NCI-H524 treated with DMSO at 0.1 percent for 48 hours (cell line): ENCODE data around the gene FAHD2B.
A peak's percentile ranks its signal among the peaks of the same experiment; 100 is the strongest.
"Not testable (repeated sequence)": the region's sequence is repeated elsewhere in the genome, so short reads cannot be mapped to it uniquely, and the experiment has no call there.

Experiments used
- DNase-seq: peaks from one replicate; lab custom pipeline; 2025; lab: John Stamatoyannopoulos, UW

The FAHD2B gene, protein sequence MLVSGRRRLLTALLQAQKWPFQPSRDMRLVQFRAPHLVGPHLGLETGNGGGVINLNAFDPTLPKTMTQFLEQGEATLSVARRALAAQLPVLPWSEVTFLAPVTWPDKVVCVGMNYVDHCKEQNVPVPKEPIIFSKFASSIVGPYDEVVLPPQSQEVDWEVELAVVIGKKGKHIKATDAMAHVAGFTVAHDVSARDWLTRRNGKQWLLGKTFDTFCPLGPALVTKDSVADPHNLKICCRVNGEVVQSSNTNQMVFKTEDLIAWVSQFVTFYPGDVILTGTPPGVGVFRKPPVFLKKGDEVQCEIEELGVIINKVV

DNA sequence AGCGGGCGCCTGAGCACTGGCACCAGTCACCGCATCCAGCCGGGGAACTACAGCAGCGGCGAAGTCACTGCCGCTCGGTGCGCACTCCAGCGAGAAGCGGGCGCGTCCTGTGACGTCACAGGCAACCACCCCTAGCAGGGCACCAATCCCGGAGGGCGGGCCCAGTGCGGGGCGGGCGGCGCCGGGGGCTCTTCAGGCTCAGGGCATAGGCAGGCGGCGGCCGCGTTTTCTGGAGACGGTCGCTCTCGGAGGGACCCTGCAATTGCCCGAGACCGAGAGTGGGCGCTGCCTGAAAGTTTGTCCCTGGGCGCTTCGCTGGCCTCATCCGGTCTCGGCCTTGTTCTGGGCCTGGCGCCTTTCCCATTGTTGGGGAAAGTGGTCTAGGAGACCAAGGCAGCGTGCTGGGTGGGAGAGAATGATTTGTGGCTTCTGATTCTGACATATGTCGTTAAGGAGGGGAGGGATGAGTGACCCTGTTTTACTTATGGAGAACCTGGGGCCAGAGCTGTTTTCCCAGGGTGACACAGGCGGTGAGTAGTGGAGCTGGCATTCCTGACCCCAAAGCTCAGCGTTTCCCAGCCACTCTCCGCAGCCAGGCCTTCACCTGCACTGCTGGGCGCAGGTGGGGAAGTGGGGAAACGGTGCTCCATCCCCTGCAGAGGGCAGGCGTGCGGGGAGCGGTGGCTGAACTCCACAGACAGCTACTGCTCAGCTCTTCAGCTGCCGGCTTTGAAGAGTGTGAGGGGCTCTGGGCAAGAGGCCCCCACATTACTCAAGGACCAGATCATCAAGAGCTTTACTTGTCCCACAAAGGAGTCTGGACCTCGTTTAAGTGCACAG is at the start of gene FAHD2B:
FAHD2B (minus strand) TSS at position 111 of the 840 bp plus-strand sequence. CDS start 3,176 bp downstream, outside the sequence.
- DNase-seq, result not testable (repeated sequence)

DNA sequence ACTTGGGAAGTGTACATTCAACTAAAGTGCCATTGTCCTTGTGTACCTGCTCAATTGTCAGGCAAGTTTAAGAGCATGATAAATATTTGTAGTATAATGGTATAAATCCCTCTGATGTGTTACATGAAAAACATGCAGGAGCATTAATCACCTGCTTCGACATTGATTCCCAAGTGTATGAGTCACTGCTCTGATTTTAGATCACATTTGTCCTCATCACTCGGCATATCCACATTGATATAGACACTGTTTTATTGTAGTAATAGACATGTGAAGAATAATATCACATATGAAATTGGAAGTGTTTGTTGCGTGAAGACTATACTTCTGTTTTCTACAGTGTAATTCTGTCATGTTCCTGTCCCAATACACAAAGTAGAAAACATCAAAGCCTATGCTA is 49.3 kb upstream of the FAHD2B start:
- DNase-seq, result not testable (repeated sequence)

DNA sequence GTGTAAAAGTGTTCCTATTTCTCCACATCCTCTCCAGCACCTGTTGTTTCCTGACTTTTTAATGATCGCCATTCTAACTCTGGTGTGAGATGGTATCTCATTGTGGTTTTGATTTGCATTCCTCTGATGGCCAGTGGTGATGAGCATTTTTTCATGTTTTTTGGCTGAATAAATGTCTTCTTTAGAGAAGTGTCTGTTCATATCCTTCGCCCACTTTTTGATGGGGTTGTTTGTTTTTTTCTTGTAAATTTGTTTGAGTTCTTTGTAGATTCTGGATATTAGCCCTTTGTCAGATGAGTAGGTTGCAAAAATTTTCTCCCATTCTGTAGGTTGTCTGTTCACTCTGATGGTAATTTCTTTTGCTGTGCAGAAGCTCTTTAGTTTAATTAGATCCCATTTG is 34.4 kb upstream of the FAHD2B start:
- not testable (repeated sequence) for DNase-seq

DNA sequence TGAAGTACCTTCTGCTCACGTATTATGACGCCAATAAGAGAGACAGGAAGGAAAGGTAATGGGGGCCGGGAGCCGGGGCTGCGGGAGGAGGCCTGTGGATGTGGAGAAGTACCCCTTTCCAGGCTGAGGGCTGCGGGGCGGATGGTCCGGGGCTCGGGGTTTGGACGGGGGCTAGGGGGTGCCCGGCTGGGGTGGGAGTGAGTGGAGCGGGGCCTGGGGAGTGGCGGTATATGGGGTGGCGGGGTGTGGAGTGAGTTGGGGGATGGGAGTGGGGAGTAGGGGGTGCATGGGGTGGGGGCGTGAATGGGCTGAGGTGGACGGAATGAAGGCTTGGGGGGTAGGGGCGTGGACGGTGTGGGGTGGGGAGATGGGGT is 19.2 kb upstream of the FAHD2B start:
- DNase-seq, result not testable (repeated sequence)

DNA sequence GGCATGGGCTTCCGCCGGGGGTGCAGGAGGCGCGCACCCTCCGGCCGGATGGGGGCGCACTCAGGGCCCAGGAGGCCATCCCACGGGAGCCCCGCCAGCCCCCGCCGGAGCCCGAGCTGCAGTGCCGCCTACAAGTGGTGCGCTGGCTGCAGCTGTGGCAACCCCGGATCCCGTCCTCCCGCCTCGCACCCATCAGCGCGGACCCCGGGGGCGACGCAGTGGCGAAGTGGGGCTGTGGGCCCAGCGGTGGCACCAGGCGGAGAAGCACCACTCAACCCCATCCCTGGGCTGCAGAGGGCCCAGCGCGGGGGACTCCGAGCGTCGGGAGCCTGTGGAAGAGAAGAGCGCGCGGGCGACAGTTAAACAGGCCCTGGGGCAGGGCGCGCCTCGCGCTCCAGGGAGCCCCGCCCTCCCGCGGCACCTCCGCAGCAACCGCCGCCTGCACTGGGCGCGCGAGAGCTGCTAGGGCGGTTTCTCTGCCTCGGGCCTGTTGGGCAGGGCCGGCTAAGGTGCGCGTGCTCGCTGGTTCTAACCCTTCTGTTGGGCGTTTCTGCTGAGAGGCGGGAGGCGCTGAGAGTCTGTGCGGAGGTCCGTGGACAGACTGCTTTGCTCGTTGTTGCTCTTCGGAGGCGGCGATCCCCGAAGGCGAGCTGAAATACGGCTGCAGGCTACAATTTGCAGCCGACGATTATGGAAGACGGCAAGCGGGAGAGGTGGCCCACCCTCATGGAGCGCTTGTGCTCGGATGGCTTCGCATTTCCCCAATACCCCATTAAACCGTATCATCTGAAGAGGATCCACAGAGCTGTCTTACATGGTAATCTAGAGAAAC is 18.6 kb upstream of the FAHD2B start, which contains the start of gene ANKRD36:
ANKRD36 (plus strand) TSS at position 104 of the 832 bp plus-strand sequence; CDS start at position 691, 587 bp downstream.
- not testable (repeated sequence) for DNase-seq

DNA sequence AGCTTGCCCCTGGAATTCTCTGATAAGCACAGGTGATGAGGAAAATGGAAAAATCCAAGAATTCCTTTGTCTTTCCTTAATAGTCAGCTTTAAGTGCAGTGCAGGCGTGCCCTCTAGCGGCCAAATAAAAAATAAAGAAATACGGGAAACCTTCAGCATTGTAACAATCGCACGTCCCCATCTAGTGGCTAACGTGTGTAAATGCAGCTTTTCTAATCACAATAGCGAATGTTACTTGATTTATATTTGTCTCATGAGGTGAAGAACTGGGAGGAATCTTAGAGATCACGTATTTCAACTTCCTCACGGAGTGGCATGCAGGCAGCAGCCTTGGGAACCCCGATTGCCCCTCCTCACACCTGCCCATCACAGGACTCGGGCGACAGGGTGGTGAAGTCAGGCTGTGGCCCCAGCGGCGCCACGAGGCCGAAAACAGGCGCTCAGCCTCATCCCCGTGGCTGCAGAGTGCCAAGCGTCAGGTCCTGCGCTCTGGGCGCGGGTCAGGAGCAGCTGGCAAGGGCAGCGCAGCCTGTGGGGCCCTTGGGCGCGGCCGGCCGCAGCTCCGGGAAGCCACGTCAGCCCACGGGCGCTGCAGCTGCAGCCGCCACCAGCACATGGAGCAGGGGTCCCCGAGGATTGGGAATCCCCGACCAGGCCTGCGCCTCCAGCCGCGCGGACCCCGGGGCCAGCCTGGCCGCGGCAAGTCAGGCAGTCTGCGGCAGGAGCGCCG is 17.8 kb upstream of the FAHD2B start:
- not testable (repeated sequence) for DNase-seq

DNA sequence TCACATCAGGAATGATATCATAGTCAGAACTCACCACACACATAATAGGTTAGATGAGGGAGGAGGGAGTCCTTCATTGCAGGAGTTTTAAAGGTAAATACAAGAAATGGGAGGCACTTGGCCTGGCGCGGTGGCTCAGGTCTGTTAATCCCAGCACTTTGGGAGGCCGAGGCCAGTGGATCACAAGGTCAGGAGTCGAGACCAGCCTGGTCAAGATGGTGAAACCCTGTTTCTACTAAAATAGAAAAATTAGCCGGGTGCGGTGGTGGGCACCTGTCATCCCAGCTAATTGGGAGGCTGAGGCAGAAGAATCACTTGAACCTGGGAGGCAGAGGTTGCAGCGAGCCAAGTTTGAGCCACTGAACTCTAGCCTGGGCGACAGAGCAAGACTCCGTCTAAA is 16.6 kb upstream of the FAHD2B start:
- DNase-seq, result not testable (repeated sequence)

DNA sequence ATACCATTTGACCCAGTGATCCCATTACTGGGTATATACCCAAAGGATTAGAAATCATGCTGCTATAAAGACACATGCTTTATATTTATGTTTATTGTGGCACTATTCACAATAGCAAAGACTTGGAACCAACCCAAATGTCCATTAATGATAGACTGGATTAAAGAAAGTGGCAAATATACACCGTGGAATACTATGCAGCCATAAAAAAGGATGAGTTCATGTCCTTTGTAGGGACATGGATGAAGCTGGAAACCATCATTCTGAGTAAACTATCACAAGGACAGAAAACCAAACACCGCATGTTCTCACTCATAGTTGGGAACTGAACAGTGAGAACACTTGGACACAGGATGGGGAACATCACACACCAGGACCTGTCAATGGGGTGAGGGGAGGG is 12.2 kb upstream of the FAHD2B start:
- not testable (repeated sequence) for DNase-seq

DNA sequence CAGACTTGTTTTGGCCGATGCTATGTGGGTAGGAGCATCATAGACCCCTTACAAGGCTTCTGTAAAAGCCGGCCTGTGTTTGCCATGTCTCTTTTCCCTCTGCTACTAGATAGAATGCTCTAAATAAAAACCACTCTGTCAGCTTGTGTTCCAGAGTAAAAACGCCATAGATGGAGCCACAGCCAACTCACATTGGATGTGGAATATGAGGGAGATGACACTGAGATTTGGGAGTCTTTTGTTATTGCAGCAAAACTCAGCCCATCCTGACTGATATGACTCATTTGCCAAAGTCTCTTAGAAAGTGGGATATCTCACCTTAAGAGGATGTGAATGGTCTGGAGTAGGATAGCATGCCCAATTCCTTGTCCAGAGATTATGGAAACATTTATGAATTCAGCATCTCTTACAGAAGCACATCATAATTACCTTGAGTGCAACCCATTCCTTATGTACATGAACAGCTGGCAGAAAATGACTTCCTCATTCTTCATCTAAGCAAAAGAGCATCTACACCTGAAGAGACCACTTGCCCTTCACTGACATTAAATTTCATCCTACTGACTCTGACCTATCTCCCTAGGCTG is 4.2 kb upstream of the FAHD2B start:
- not testable (repeated sequence) for DNase-seq

DNA sequence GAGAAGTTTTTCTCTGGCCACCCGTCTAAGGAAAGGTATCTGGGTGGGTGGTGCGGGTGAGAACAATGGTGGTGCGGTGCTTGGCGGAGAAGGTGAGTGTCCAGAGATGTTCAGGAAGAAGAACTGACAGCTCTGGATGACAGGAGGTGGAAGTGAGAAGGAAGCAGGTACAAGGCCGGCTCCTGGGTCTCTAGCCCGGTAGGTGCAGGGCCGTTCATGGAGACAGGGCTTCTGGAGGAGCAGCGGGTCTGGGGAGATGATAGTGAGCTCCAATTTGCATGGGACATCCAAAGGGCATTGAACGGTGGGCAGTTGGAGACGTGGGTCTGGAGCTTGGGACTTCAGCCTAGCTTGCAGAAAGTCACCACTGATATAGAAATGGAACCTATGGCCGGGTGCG is 979 bp upstream of the FAHD2B start:
- no peak for DNase-seq

DNA sequence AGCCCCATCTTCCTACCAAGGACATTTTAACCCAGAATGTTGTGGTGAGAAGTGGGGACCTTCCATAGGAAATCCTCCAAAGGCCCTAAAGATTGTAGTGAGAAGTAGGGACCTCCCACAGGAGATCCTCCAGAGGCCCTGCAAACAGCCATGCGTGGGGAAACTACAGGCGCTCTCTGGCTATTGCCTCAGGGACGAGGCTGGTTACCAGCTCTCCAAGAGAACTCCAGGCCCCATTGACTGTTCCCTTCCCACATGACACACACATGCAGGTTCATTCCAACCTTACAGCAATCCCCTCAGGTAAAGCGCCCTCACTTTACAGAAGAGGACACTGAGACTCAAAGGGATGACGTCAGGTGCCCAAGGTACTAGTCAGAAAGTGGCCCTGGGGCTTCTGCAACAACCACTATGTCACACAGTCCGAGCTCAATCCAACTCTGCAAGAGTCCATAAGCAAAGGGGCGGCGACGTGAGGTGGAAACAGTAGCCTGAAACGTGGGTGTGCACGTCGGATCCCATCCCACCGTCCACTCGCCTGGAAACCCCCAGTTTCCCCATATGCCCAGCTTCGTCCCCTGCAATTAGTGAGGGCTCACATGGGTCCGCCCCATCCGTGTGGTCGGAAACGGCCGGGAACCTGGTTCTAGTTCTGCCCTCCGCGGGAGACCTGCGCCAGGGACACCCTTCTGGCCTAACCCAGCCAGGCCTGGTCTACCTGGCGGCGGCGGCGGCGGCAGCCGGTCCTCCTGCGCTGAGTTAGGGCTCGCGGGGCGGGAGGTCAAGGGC is 505 bp downstream of the FAHD2B start:
- not testable (repeated sequence) for DNase-seq

DNA sequence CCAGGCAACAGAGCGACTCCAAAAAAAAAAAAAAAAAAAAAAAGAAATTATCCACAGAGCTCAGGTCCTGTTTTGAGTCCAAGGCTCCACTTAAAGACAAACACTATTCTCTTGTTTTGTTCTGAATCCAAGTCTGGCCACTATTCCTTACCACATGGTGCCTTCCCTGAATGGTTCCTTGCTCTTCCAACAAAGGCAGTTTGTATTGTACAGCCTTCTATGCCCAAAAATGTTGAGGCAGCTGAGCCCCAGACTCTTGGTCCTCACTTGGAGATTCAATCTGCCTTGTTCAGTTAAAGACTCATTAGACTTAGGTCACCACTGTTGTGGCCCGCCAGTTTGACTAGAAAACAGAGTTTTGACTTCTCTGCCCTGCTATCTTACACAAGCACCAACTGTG is 1.7 kb downstream of the FAHD2B start:
- not testable (repeated sequence) for DNase-seq

DNA sequence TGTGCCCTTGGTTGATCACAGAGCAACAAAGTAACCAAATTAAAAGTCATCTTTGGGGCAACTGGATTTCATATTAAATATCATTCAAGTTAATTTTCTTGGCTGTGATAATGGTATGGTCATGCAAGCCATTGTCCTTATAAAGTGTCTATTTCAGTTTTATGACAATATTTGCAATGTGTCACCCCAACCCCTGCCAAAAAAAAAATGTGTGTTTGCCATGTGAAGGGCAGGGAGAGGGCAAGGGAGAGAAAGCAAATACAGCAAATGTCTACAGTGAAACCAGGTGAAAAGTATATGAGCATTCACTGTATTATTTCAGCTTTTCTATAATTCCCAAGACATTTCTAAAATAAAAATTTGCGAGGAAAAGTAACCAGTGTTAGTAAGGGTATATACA is 6.0 kb downstream of the FAHD2B start:
- DNase-seq, result not testable (repeated sequence)

DNA sequence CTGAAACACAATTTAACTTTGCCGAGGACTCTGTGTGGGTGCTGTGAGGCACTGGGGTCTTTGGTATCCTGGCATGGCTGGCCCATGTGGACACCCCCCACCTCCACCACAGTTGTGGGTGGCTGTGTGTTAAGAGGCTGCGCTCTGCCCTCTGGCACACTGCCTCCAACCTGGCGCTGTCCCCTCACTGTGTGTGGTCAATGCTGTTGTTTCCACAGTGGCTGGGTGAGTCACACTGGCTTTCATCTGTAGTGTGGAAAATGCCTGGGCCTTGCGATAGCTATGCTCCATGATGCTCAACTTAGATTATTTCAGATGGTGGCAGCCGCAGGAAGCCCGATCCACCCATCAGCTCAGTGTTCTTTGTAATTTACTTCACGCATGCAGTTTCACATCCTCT is 9.6 kb downstream of the FAHD2B start:
- not testable (repeated sequence) for DNase-seq

DNA sequence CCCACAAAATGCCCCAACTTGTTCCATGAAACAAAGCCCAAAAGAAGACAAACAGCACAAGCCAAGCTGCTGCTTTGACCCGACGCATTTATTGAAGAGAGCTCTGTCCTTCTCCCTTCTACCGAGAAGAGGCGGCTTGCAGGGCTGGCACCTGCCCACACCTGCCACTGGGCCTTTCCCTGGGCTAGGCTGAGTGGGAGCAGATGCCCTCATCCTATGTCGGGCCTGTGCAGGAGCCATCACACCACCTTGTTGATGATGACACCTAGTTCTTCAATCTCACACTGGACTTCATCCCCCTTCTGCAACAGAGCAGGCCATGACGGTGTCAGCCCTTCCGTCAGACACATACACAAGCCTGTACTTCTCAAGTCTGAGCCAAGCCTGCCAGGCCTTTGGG is 11.2 kb downstream of the FAHD2B start:
- DNase-seq, result not testable (repeated sequence)

DNA sequence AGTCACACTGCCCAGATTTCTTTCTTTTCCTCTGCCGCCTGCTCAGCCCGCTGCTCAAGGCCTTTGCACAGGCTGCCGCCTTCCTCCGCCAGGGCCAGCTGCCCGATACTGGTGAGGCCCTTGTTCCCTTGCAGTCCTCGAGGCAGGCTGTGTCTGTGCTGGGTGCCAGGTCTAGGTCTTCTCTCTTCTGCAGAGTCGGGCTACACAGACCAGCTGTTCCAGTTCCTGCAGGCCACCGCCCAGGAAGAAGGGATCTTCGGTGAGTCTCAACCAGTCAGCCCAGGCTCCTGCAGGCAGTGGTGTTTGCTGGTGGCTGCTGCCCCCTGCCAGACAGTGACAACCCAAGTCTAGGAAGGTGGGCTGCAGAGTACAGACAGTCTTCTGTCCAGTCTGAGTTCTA is 12.5 kb downstream of the FAHD2B start:
- peak; percentile 6 for DNase-seq

DNA sequence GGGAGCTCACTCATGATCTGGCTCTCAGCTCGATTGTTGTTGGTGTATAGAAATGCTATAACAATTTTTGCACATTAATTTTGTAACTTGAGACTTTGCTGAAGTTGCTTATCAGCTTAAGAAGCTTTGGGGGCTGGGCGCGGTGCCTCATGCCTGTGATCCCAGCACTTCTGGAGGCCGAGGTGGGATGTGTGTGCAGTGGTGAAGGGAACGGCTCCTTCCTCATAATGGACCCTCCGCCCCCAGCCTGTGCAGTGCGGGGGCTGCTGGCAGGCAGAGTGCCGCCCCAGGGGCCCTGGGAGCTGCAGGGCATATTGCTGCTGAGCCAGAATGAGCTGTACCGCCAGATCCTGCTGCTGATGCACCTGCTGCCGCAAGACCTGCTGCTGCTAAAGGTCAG is 13.8 kb downstream of the FAHD2B start:
- DNase-seq, result not testable (repeated sequence)

DNA sequence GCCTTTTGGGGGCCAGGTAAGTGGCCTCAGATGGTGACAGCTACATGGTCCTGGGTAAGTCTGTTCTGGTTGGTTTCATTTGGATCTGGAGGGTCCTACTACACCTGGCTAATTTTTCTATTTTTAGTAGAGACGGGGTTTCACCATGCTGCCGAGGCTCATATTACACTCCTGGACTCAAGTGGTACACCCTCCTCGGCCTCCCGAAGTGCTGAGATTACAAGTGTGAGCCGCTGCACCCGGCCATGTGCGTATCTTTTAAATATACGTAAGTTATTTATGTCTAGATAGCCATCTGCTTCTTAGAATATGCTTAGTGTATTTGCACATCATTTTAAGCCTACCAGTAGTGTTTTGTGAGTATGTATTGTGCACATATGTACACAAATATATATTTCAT is 17.5 kb downstream of the FAHD2B start:
- DNase-seq, result not testable (repeated sequence)

DNA sequence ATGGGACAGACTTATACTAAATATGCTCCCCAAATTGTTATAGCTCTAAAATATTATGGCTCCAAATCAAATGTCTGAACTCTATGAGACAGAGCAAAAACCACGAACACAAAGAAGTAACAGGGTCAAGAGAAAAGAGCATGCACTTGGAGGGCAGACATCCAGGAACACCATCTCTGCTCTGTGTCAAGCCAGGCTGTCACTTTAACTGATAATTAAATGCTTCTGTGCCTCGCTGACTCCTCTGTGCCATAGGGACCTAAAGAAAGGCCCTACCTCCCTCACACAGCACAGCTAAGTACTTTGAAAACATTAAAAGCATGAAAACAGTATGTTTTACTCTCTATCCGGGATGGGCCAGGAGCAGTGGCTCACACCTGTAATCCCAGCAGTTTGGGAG is 23.8 kb downstream of the FAHD2B start:
- not testable (repeated sequence) for DNase-seq

DNA sequence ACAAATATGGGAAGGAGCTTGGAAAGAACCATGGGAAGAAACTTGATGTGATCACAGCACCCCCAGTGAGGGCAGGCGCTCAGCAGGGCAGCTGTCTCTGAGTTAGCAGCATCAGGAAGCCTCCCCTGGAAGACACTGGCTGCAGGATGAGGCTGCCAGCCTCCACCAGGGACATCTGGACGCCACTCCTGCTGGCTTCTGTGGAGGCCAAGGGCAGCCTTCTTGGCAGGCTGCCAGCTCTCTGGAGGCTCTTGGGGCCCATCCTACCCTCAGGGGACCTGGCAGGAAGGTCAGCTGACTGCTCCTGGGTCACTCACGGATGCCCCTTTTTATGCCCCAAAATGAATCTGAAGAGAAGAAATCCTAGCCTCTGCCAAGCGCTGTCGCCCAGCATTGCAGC is 26.0 kb downstream of the FAHD2B start:
- peak; percentile 21 for DNase-seq
